HG03108 (cell line): ENCODE measurements around the gene MFSD1.

Experiments used
- ATAC-seq: cut with Tn5 transposase; IDR thresholded peaks from one replicate; pipeline ENCODE4 v1.9.1; 2021; ENCODE audit warnings: moderate library complexity; ENCODE audit not compliant: unreplicated experiment

Gene MFSD1

GRCh38 chr3:158864492-158864891 lies 62.6 kb downstream of the MFSD1 start:
- ATAC-seq: no peak

DNA sequence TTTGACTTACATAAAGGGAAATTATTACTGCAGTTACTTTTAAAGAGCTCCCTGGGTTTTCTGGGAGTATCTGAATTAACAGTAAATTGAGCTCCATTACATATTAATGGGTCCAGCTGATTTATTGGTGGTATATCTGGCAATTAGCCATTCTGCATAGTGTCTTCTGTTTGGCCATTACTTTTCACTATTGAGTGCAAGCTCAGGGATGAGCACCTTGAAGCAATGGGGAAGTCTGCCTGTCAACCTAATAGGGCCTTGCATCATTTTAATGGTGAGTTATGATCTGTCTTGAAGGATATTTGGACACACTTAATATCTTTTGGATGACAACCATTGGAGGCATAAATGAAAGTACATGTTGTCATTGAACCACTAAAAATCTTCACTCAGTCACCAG lies 73.8 kb downstream of the MFSD1 start:
- no peak for ATAC-seq
